Stimulated activated CD4-positive, alpha-beta T cell treated with anti-CD3 and anti-CD28 coated beads, Interleukin-4, amount 100 ng/mL, for 48 hours (primary cell): Measurements from ENCODE around the gene NLRP5.
"Not testable (repeated sequence)": the region's sequence is repeated elsewhere in the genome, so short reads cannot be mapped to it uniquely, and the experiment has no call there.

Experiments used
- DNase-seq, 2 donors: peaks; one replicate each; pipeline ENCODE4 v3.0.0-alpha.2; 2020; ENCODE audit warnings: low read depth in 2 of 2

The NLRP5 gene

GRCh38 chr19:56076498-56076897 is 89.9 kb downstream of the NLRP5 start:
- peak in 1 of 2 donors; percentile 27 for DNase-seq

- DNase-seq: no peak
Measured at GRCh38 chr19:56079609-56080008, 93.0 kb downstream of the NLRP5 start.

GRCh38 chr19:56080669-56081401 is 94.3 kb downstream of the NLRP5 start:
- DNase-seq: peak; percentile 66 to 77

- DNase-seq: no peak
Measured at GRCh38 chr19:56083668-56084067, 97.1 kb downstream of the NLRP5 start.

DNA sequence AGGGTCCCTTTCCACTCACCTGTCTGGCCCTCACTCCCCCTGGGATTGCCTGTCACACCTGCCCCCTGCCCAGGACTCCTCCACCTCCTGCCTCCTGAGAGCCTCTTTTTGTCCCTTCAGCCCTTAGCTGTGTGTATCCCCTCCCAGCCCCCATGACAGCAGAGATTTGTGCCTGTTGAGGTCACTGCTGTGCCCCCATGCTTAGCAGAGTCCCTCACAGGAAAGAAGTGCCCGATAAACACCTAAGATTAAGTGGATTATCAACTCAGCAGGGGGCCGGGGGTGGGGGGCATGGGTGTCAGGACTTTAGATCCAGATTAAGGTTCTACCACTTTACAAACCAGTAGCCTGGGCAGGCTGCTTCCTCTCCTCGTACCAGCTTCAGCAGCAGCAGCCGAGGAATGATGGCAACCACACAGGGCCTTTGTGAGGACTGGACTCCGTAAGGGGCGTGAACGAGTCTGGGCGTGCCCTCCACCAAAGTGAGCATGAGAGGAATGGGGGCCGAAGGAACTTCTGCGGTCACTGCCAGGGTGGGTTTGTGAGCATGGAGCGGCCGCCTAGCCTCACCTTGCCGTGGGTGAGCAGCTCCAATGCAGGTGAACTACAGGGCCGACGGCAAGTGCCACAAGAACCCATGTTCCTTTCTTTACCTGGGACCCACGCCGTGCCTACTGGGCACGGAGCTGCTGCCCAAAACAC is 98.4 kb downstream of the NLRP5 start:
- no peak for DNase-seq

GRCh38 chr19:56085571-56086275 is 99.1 kb downstream of the NLRP5 start:
- no peak for DNase-seq

DNA sequence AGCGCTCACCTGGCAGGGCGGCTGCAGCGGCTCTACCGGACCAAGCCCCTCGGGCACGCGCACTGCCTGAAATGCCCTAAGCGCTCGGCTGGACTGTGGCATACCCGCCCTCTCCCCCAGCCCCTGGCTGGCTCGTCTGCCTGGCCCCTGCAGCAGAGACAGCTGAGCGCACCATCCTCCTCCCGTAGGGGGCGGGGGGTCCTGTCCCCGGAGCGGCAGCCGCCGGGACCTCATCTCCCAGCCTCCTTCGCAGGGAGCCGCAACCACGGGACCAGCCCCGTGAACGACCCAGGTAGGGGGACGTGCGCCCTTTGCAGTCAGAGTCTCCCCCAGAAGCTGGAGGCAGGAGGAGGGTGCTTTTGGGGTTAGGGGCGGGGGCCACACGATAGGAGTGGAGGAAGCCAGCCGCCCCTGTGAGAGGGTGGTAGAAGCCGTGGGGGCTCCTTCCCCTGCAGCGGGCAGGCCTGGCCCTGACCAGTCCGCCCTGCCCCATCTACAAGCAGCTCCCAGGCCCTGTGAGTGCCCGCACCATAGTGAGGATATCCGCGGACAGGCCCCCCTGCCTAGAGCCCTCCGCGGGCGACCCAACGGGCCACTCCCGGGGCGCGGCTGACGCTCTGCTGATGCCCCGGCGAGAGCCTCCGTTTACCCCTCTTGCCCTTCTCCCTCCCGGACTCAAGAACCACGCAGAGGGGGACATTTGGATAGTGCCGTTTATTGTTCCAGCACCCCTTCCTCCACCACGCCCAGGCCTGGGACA is 100.3 kb downstream of the NLRP5 start:
- no peak for DNase-seq

GRCh38 chr19:56087647-56088496 is 101.3 kb downstream of the NLRP5 start:
- no peak for DNase-seq

DNA sequence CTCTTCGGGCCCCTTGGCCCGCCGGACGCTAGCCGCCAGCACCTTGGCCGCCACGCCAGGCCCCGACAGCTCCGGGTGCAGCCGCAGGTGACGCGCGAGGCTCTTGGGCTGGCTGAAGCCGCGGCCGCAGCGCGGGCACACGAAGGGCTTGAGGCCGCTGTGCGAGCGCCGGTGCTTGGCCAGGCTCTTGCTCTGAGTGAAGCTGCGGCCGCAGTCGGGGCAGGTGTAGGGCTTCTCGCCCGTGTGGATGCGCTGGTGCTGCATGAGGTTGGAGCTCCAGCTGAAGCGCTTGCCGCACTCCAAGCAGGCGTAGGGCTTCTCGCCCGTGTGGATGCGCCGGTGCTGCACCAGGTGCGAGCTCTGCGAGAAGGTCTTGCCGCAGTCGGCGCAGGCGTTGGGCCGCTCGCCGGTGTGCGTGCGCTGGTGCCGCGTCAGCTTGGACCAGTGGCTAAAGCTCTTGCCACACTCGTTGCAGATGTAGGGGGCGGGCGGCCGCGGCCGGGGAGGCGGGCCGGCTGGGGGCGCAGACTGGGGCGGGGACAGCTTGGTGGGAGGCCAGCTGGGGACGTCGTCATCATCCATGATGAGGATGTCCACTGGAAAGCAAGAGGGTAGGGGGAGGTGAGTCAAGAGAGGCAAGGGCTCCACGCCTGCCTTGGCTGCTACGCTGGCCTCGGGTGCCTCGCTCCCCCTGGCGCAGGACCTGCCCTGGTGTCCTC is 102.1 kb downstream of the NLRP5 start:
- DNase-seq: no peak

- DNase-seq: no peak
Measured at GRCh38 chr19:56089344-56089743, 102.8 kb downstream of the NLRP5 start.

- no peak for DNase-seq
Measured at GRCh38 chr19:56091066-56091490, 104.5 kb downstream of the NLRP5 start.

DNA sequence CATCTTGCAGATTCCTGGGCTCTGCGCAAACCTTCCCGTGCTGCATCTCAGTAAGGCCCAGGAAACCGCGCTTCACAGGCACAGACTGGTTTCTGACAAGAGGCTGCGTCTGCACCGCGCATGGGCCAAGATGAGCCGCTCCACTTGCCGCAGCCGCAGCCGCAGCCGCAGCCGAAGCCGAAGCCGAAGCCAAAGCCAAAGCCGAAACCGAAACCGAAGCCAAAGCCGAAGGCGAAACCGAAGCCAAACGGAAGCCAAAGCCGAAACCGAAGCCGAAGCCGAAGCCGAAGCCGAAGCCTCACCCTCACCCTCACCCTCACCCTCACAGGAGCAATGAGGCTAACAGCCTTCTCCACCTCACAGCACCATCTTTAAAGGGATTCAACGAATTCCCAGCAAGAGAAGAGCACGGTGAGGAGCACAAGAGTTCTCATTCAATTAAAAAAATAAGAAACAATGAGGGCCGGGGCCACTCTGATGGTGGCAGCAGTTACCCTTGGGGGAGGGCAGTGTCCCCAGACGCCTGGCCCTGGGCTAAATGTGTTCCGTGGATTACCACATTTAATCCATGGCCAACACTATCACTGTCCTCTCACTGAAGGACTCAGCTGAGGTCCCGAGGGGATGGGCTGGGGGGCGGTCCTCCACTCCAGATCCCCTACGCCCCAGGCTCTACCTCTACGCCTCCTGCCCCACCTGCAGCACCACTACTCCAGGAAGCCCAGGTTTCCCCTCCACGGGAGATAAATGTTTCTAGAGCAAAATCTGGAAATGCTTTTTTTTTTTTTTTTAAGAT is 105.4 kb downstream of the NLRP5 start:
- DNase-seq: no peak

- no peak for DNase-seq
Measured at GRCh38 chr19:56092685-56093631, 106.4 kb downstream of the NLRP5 start.

- no peak for DNase-seq
Measured at GRCh38 chr19:56094449-56094848, 107.9 kb downstream of the NLRP5 start.

GRCh38 chr19:56096665-56097064 is 110.1 kb downstream of the NLRP5 start:
- no peak for DNase-seq

DNA sequence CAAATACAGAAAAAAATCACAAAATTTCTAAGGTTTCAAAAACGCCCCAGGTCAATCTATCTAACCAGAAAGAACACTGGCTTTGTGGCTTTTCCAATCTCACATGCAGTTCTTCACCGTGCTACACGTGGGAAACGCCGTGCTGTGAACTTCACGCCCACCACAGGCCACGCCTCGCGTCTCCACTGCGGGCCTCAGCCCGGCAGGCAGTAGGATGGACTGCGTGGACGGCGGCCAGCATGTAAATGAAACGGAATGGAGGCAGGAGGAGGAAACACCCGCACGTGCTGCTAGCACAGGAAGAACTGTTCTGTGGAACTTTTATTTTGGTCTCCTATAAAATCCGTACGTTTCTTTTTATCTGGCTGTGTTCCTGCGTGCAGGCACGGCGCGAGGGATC is 110.7 kb downstream of the NLRP5 start:
- DNase-seq: no peak

GRCh38 chr19:56097776-56098175 is 111.2 kb downstream of the NLRP5 start:
- DNase-seq: no peak

DNA sequence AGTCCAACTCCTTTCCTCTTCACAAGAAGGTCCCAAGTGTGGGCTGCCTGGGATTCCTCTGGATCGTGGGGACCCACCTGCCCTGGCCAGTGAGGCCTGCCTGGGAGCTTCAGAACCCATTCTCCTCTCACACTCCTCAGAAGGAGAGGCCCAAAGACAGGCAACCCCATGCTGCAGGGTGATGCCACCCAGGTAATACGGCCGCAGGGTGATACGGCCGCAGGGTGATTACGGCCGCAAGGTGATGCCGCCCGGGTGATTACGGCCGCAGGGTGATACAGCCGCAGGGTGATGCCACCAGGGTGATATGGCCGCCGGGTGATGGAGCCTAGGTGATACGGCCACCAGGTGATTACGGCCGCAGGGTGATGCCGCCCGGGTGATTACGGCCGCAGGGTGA is 111.7 kb downstream of the NLRP5 start:
- DNase-seq: not testable (repeated sequence)
